Stimulated activated CD4-positive, alpha-beta T cell treated with anti-CD3 and anti-CD28 coated beads, Interleukin-4, amount 100 ng/mL, for 4 hours (primary cell): ENCODE measurements around the gene CCNB1.
A peak's percentile ranks its signal among the peaks of the same experiment; 100 is the strongest.
"Not testable (repeated sequence)": the region's sequence is repeated elsewhere in the genome, so short reads cannot be mapped to it uniquely, and the experiment has no call there.

Experiments used
- DNase-seq, 2 experiments: peaks; one replicate each; pipeline ENCODE4 v3.0.0-alpha.2; 2020

CCNB1 gene

GRCh38 chr5:69166686-69167492 is at the start of gene CCNB1:
CCNB1 (plus strand) TSS chr5:69167150; CDS start chr5:69167263, 113 bp downstream.
- peak; percentile 96 to 97 for DNase-seq

GRCh38 chr5:69129413-69129812 is 37.5 kb upstream of the CCNB1 start:
- DNase-seq = no peak

GRCh38 chr5:69130241-69130640 is 36.7 kb upstream of the CCNB1 start:
- no peak for DNase-seq

- DNase-seq = no peak
These were observed 35.6 kb upstream of the CCNB1 start for GRCh38 chr5:69131304-69131703.

GRCh38 chr5:69134126-69134525 is 32.8 kb upstream of the CCNB1 start:
- DNase-seq = no peak

- DNase-seq = no peak
These were observed 30.7 kb upstream of the CCNB1 start for GRCh38 chr5:69136293-69136692.

GRCh38 chr5:69137208-69137607 is 29.7 kb upstream of the CCNB1 start:
- not testable (repeated sequence) for DNase-seq

- no peak for DNase-seq
These were observed 29.1 kb upstream of the CCNB1 start for GRCh38 chr5:69137807-69138206.

- DNase-seq = no peak
These were observed 28.2 kb upstream of the CCNB1 start for GRCh38 chr5:69138766-69139165.

- not testable (repeated sequence) for DNase-seq
These were observed 26.7 kb upstream of the CCNB1 start for GRCh38 chr5:69140239-69140638.

- DNase-seq = no peak
These were observed 26.1 kb upstream of the CCNB1 start for GRCh38 chr5:69140827-69141226.

- DNase-seq = not testable (repeated sequence)
These were observed 18.4 kb upstream of the CCNB1 start for GRCh38 chr5:69148576-69148975.

- no peak for DNase-seq
These were observed 17.8 kb upstream of the CCNB1 start for GRCh38 chr5:69148981-69149675.

- DNase-seq = no peak
These were observed 17.3 kb upstream of the CCNB1 start for GRCh38 chr5:69149676-69150010.

GRCh38 chr5:69152731-69153130 is 14.2 kb upstream of the CCNB1 start:
- no peak for DNase-seq

GRCh38 chr5:69156456-69156855 is 10.5 kb upstream of the CCNB1 start:
- DNase-seq = no peak

GRCh38 chr5:69158039-69158438 is 8.9 kb upstream of the CCNB1 start:
- DNase-seq = no peak

GRCh38 chr5:69160651-69161050 is 6.3 kb upstream of the CCNB1 start:
- DNase-seq = no peak

- DNase-seq = no peak
These were observed 524 bp downstream of the CCNB1 start for GRCh38 chr5:69167493-69167855.

- no peak for DNase-seq
These were observed 979 bp downstream of the CCNB1 start for GRCh38 chr5:69167929-69168328.

- DNase-seq = no peak
These were observed 3.5 kb downstream of the CCNB1 start for GRCh38 chr5:69170495-69170894.

- no peak for DNase-seq
These were observed 4.0 kb downstream of the CCNB1 start for GRCh38 chr5:69170969-69171368.

- not testable (repeated sequence) for DNase-seq
These were observed 14.8 kb downstream of the CCNB1 start for GRCh38 chr5:69181659-69182293.

GRCh38 chr5:69184621-69185020 is 17.7 kb downstream of the CCNB1 start:
- no peak for DNase-seq
